Endothelial cell of umbilical vein (primary cell): ENCODE results near the gene MRTFA. TPM values are rescaled to one million over a fixed set of nuclear protein-coding genes. Genes with fewer than 3 reads are reported as not detected.

Experiments
- BruUV-seq: library from RNA; stranded (reverse); fragments of 400-500 nt; replicated peaks from 2 replicates; lab custom pipeline; 2021; lab: Mats Ljungman, UMichigan
- CTCF ChIA-PET: fragments of 300-600, 350-600 bp; sonication (Branson Sonifier 250); formaldehyde crosslinking; loops from one replicate; lab custom pipeline; 2021; ENCODE audit warnings: antibody characterized with exemption, inconsistent platforms; lab: Charles Lee
- POLR2A ChIA-PET: fragments of 300-600, 350-600 bp; sonication (Branson Sonifier 250); formaldehyde crosslinking; loops from one replicate; lab custom pipeline; 2021; ENCODE audit warnings: antibody characterized with exemption, inconsistent platforms; lab: Charles Lee
- DNase-seq: peaks from one replicate; pipeline ENCODE4 v3.0.0-alpha.2; 2011; ENCODE audit warnings: low read depth, low spot score
- FAIRE-seq: peaks from 2 replicates; lab custom pipeline; 2011; peaks lifted over from hg19 to GRCh38; lab: Jason Lieb, UNC
- H2AFZ ChIP-seq: 2 replicates; pipeline ENCODE4 v1.6.0; 2012; ENCODE audit warnings: low read depth, low read length, control low read depth, inconsistent platforms
- H3K27ac ChIP-seq: 2 replicates; pipeline ENCODE4 v1.5.1; 2011; ENCODE audit warnings: low read depth, mild to moderate bottlenecking, control low read depth, low read length, moderate library complexity; ENCODE audit not compliant: insufficient read depth
- H3K27me3 ChIP-seq, 2 experiments: 2 replicates each; pipeline versions ENCODE4 v1.6.0 to v1.6.1; 2011; ENCODE audit warnings: low read length in 2 of 2, mixed read lengths in 1 of 2; ENCODE audit not compliant: control insufficient read depth in 2 of 2, insufficient read depth in 2 of 2
- H3K36me3 ChIP-seq, 2 experiments: 2 replicates in 1 of 2; 3 replicates in 1 of 2; pipeline ENCODE4 v1.5.1; 2011; ENCODE audit warnings: low read length in 2 of 2, mild to moderate bottlenecking in 1 of 2, moderate library complexity in 1 of 2; ENCODE audit not compliant: control insufficient read depth in 2 of 2, insufficient read depth in 2 of 2; ENCODE audit errors: extremely low read depth in 1 of 2
- H3K4me1 ChIP-seq: 3 replicates; pipeline ENCODE4 v1.5.1; 2011; ENCODE audit warnings: mild to moderate bottlenecking, low read length; ENCODE audit not compliant: control insufficient read depth, insufficient read depth; ENCODE audit errors: extremely low read depth
- H3K4me2 ChIP-seq: 2 replicates; pipeline ENCODE4 v1.6.1; 2011; ENCODE audit warnings: low read length, control low read depth, mixed read lengths; ENCODE audit not compliant: insufficient read depth
- H3K4me3 ChIP-seq, 3 experiments: fragments of 200-600 bp in 1 of 3; sonication (generic), shearing (Covaris generic) in 1 of 3; replicated peaks in 1 of 3; 2 replicates each; pipeline ENCODE4 v1.5.1; 2011 to 2016; ENCODE audit warnings: control low read depth in 3 of 3, low read length in 3 of 3, mild to moderate bottlenecking in 2 of 3, inconsistent platforms in 1 of 3, low read depth in 1 of 3, moderate library complexity in 1 of 3; ENCODE audit not compliant: insufficient read depth in 1 of 3
- H3K79me2 ChIP-seq: 2 replicates; pipeline ENCODE4 v1.6.0; 2012; ENCODE audit warnings: low read length, inconsistent platforms; ENCODE audit not compliant: control insufficient read depth, insufficient read depth
- H3K9ac ChIP-seq: replicated peaks from 2 replicates; pipeline ENCODE3; 2011; ENCODE audit warnings: low read length, control low read depth; ENCODE audit not compliant: insufficient read depth; ENCODE audit errors: extremely low read depth
- H3K9me1 ChIP-seq: replicated peaks from 3 replicates; pipeline ENCODE4 v1.6.0; 2011; ENCODE audit warnings: mild to moderate bottlenecking, low read length; ENCODE audit not compliant: control insufficient read depth, insufficient read depth; ENCODE audit errors: extremely low read depth
- H3K9me3 ChIP-seq: replicated peaks from 2 replicates; pipeline ENCODE4 v1.5.1; 2012; ENCODE audit warnings: low read length, inconsistent platforms; ENCODE audit not compliant: control insufficient read depth, insufficient read depth
- H4K20me1 ChIP-seq: replicated peaks from 2 replicates; pipeline ENCODE3; 2011; ENCODE audit warnings: mild to moderate bottlenecking, low read length; ENCODE audit not compliant: control insufficient read depth, insufficient read depth; ENCODE audit errors: extremely low read depth
- CTCF ChIP-seq, 2 donors: IDR thresholded peaks; 1 replicate in 1 of 2; 2 replicates in 1 of 2; pipeline ENCODE4 v1.5.1; 2011; ENCODE audit warnings: low read length in 2 of 2, mild to moderate bottlenecking in 2 of 2, moderate library complexity in 2 of 2, control low read depth in 1 of 2, inconsistent platforms in 1 of 2, low read depth in 1 of 2; ENCODE audit not compliant: insufficient read depth in 1 of 2; ENCODE audit errors: extremely low read depth in 1 of 2
- EZH2 ChIP-seq: IDR thresholded peaks from 2 replicates; pipeline ENCODE4 v1.6.1; 2012; ENCODE audit warnings: borderline replicate concordance, low read depth, mild to moderate bottlenecking, moderate library complexity, low read length, inconsistent platforms; ENCODE audit not compliant: severe bottlenecking
- FOS ChIP-seq: IDR thresholded peaks from 2 replicates; pipeline ENCODE4 v1.6.1; 2011; ENCODE audit warnings: mild to moderate bottlenecking, low read length, moderate library complexity, borderline replicate concordance; ENCODE audit not compliant: insufficient read depth
- GATA2 ChIP-seq: IDR thresholded peaks from 2 replicates; pipeline ENCODE4 v1.7.0; 2011; ENCODE audit warnings: low read depth, mild to moderate bottlenecking, moderate library complexity, mixed read lengths, low read length; ENCODE audit not compliant: insufficient read length, insufficient read depth
- JUN ChIP-seq: IDR thresholded peaks from 2 replicates; pipeline ENCODE4 v1.6.1; 2011; ENCODE audit warnings: borderline replicate concordance, low read depth; ENCODE audit not compliant: insufficient read length, insufficient read depth
- MAX ChIP-seq: IDR thresholded peaks from 2 replicates; pipeline ENCODE4 v1.6.1; 2011; ENCODE audit not compliant: insufficient read depth, insufficient read length
- MYC ChIP-seq: IDR thresholded peaks from one replicate; pipeline ENCODE4 v1.6.1; 2011; ENCODE audit warnings: mild to moderate bottlenecking, low read depth, low read length
- POLR2A ChIP-seq: IDR thresholded peaks from 2 replicates; pipeline ENCODE4 v1.6.1; 2012; ENCODE audit warnings: low read depth, mild to moderate bottlenecking, control low read depth, low read length
- POLR2AphosphoS5 ChIP-seq: IDR thresholded peaks from 2 replicates; pipeline ENCODE4 v1.6.1; 2012; ENCODE audit warnings: low read depth, mild to moderate bottlenecking, control low read depth, low read length, moderate library complexity; ENCODE audit not compliant: insufficient read depth
- dilution Hi-C: fragments of 300-500 bp; cut with MboI; formaldehyde crosslinking; loops from one replicate; pipeline ENCODE4 v1.15.0; 2019; ENCODE audit warnings: low sequenced_read_pairs; ENCODE audit not compliant: extremely low pct_ligation_motif_present
- intact Hi-C: fragments of 100-400 bp; cut with micrococcal nuclease; formaldehyde crosslinking; loops from one replicate; pipeline ENCODE4 v1.10.0; 2022
- polyA plus RNA-seq, 4 experiments: library from polyadenylated mRNA; depleted of rRNA in 3 of 4; stranded (reverse) in 3 of 4; unstranded in 1 of 4; fragments of >200 nt; gene quantifications; 2 replicates each; pipeline versions ENCODE4 v1.2.1 to v1.2.3, GENCODE V29; 2011 to 2012; ENCODE audit warnings: missing spikeins in 1 of 4
- total RNA-seq: library from RNA; stranded (reverse); gene quantifications from 2 replicates; pipeline ENCODE4 v1.2.3, GENCODE V29; 2021

The MRTFA gene
- total and polyA plus RNA-seq, 2 donors (not counting 3 experiments of a cell fraction or from before 2014, with no cell fraction given), result 13.6 to 44.1 TPM

- FAIRE-seq (no peak), DNase-seq (no peak)
- Histone ChIP-seq H3K36me3 (peaks cover 2 to 65% of the 10 kb centered on the region in 2 experiments), H3K4me3 (no peak overlapping the region), H3K9me1 (no peaks in the 10 kb centered on the region), H3K27me3 (no peaks in the 10 kb centered on the region), H4K20me1 (no peaks in the 10 kb centered on the region), H3K4me1 (no peaks in the 10 kb centered on the region), H3K9ac (no peak overlapping the region), H3K79me2 (no peaks in the 10 kb centered on the region), H3K9me3 (no peaks in the 10 kb centered on the region), H3K27ac (no peak overlapping the region), H3K4me2 (no peak overlapping the region), H2AFZ (no peak overlapping the region)
- TF ChIP-seq EZH2, result no peak
- no peak for TF ChIP-seq POLR2A
- no peak for TF ChIP-seq FOS
- no peak for TF ChIP-seq GATA2
- TF ChIP-seq CTCF (IDR thresholded peaks at IDR 0.05; ENCODE audit: extremely low read depth in 1 of 2, insufficient read depth in 1 of 2, low read depth in 1 of 2, low read length in 2 of 2), result no peak
- no peak for TF ChIP-seq POLR2AphosphoS5
- TF ChIP-seq MAX, result no peak
- no peak for TF ChIP-seq MYC
- TF ChIP-seq JUN, result no peak
- no TSS peak for BruUV-seq
- dilution Hi-C loops (no loop called here), intact Hi-C loops (loop anchor here (1.0 kb wide), 1 partner anchor 29 kb away; no protein-coding TSS in a partner anchor)
- ChIA-PET POLR2A (no interaction called here), CTCF (no interaction called here)
These were observed 213.2 kb downstream of the MRTFA start for GRCh38 chr22:40423310-40423688.
